ENCODE results near the gene RGS9BP.

GRCh38 chr19:32631381-32631780 lies 44.3 kb upstream of the RGS9BP start:
- no peak for TF ChIP-seq POLR2AphosphoS5 (IDR thresholded peaks at IDR 0.05; ENCODE audit: low read depth, low read length)
- TF ChIP-seq TAF1 (IDR thresholded peaks at IDR 0.05; ENCODE audit: borderline replicate concordance, insufficient read depth, low read length): no peak
- TF ChIP-seq SIN3A (IDR thresholded peaks at IDR 0.05; ENCODE audit: borderline replicate concordance, insufficient read depth, low read length): no peak
